Osteoblast (primary cell): ENCODE measurements around the gene CSNK1A1L. TPM values are rescaled to one million over a fixed set of nuclear protein-coding genes. Genes with fewer than 3 reads are reported as not detected.

Source experiments
- DNase-seq: peaks from one replicate; pipeline ENCODE4 v3.0.0; 2011; ENCODE audit warnings: low spot score, mixed read lengths; ENCODE audit not compliant: insufficient read length; ENCODE audit errors: missing footprints
- H2AFZ ChIP-seq: 2 replicates; pipeline ENCODE4 v1.6.0; 2011; ENCODE audit warnings: mild to moderate bottlenecking, low read length
- H3K27ac ChIP-seq: 2 replicates; pipeline ENCODE4 v1.5.1; 2011; ENCODE audit warnings: mild to moderate bottlenecking, low read depth, low read length, moderate library complexity
- H3K27me3 ChIP-seq: 2 replicates; pipeline ENCODE4 v1.6.0; 2012; ENCODE audit warnings: mild to moderate bottlenecking, control low read depth, inconsistent platforms, low read length, moderate library complexity; ENCODE audit not compliant: insufficient read depth
- H3K36me3 ChIP-seq: 2 replicates; pipeline ENCODE4 v1.5.1; 2011; ENCODE audit warnings: mild to moderate bottlenecking, low read length, control low read depth, moderate library complexity; ENCODE audit not compliant: insufficient read depth
- H3K4me1 ChIP-seq: 2 replicates; pipeline ENCODE4 v1.5.1; 2011; ENCODE audit warnings: mild to moderate bottlenecking, low read length, control low read depth, moderate library complexity; ENCODE audit not compliant: insufficient read depth
- H3K4me2 ChIP-seq: 2 replicates; pipeline ENCODE4 v1.6.0; 2011; ENCODE audit warnings: mild to moderate bottlenecking, low read length; ENCODE audit not compliant: insufficient read depth
- H3K4me3 ChIP-seq: fragments of 200-600 bp; sonication (generic); 3 replicates; pipeline ENCODE4 v1.5.1; 2012; ENCODE audit warnings: mild to moderate bottlenecking, low read length, inconsistent platforms; ENCODE audit not compliant: insufficient read depth
- H3K79me2 ChIP-seq: 2 replicates; pipeline ENCODE4 v1.6.0; 2012; ENCODE audit warnings: mild to moderate bottlenecking, low read length, control low read depth, inconsistent platforms; ENCODE audit not compliant: insufficient read depth
- H3K9me3 ChIP-seq: 2 replicates; pipeline ENCODE4 v1.5.1; 2011; ENCODE audit warnings: low read depth, low read length, control low read depth
- H4K20me1 ChIP-seq: 2 replicates; pipeline ENCODE4 v1.6.0; 2012; ENCODE audit warnings: mild to moderate bottlenecking, low read length, control low read depth; ENCODE audit not compliant: insufficient read depth
- CTCF ChIP-seq: IDR thresholded peaks from 2 replicates; pipeline ENCODE4 v1.5.1; 2011; ENCODE audit warnings: mild to moderate bottlenecking, low read depth, low read length, moderate library complexity; ENCODE audit errors: extremely low read depth
- total RNA-seq: library from RNA; depleted of rRNA; stranded (reverse); fragments of >200 nt; gene quantifications from 2 replicates; pipeline ENCODE4 v1.2.3, GENCODE V29; 2012

CSNK1A1L gene
- total RNA-seq, 1 donor: not detected

DNA sequence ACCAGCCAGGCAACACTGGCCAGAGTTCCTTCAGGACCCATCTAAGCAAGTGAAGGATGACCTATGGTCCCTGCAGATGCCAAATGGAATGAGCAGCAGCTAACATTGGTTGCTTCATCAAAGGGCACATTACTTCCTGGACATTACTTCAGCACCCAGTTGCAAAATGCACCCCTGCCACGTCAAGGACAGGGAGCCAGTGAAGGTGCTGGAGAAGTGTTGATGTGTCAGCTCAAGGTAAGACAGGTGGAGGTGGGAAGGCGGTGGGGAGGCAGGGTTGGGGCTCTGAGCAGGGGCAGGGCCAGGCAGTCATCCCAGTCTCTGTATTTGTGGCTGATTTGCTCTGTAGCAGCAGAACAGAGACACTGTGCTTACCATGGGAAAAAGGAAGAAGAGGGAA lies 14.6 kb downstream of the CSNK1A1L start:
- H3K36me3 ChIP-seq: no peaks in the 10 kb centered on the region
- no peak for DNase-seq
- H3K27ac ChIP-seq: no peak overlapping the region
- TF ChIP-seq CTCF: no peak
- H4K20me1 ChIP-seq: no peaks in the 10 kb centered on the region
- H3K27me3 ChIP-seq: no peaks in the 10 kb centered on the region
- no peaks in the 10 kb centered on the region for H3K9me3 ChIP-seq
- no peak overlapping the region for H2AFZ ChIP-seq
- no peaks in the 10 kb centered on the region for H3K4me1 ChIP-seq
- H3K4me2 ChIP-seq: no peak overlapping the region
- H3K4me3 ChIP-seq: no peak overlapping the region
- H3K79me2 ChIP-seq: no peaks in the 10 kb centered on the region

GRCh38 chr13:37089495-37089894 lies 16.0 kb downstream of the CSNK1A1L start:
- Histone ChIP-seq H3K79me2 (no peaks in the 10 kb centered on the region), H3K27me3 (no peaks in the 10 kb centered on the region), H3K4me1 (no peaks in the 10 kb centered on the region), H3K36me3 (no peaks in the 10 kb centered on the region), H3K9me3 (no peaks in the 10 kb centered on the region), H2AFZ (no peak overlapping the region), H3K4me2 (no peak overlapping the region), H3K4me3 (no peak overlapping the region), H4K20me1 (no peaks in the 10 kb centered on the region), H3K27ac (no peak overlapping the region)
- no peak for TF ChIP-seq CTCF
- DNase-seq: no peak

DNA sequence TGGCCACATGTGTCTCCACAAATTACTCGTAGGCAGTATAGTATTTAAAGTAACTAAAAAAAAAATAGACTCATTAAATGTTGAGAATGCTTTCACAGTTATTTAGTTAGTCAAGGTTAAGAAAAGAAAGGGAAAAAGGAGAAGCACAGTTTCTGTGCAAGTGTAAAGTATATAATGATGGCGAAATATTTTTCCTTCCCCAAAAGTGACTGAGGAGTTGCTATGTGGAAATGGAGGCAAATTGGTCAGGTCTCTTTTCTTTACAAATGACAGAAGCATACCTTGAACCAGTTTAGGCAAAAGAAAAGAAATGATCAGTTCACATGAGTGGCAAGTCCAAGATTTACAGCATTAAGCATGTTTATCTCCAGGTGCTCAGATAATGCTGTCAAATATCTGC lies 18.0 kb downstream of the CSNK1A1L start:
- Histone ChIP-seq H4K20me1 (no peaks in the 10 kb centered on the region), H3K4me3 (no peak overlapping the region), H3K27ac (no peak overlapping the region), H3K4me2 (no peak overlapping the region), H3K36me3 (no peaks in the 10 kb centered on the region), H2AFZ (no peak overlapping the region), H3K9me3 (no peaks in the 10 kb centered on the region), H3K4me1 (no peaks in the 10 kb centered on the region), H3K27me3 (no peaks in the 10 kb centered on the region), H3K79me2 (no peaks in the 10 kb centered on the region)
- no peak for DNase-seq
- TF ChIP-seq CTCF: no peak

DNA sequence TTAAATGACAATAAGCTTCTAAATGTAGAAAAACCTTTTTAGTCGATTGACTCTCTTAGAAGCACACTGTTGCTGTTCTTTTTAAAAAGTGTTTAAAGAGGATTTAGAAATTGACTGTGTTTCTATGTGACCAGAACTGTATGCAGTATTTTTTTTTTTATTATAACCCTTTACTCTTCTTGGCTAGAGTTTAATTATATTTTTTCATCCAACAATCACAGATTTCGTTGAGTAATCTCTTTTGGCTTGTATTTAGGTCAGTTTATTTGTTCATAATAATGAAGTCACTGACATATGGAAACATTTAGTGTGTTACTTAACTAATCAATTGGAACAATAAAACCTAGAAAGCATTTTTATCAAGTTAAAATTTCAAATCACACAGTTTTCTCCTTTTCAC lies 19.9 kb downstream of the CSNK1A1L start:
- H3K9me3 ChIP-seq: no peaks in the 10 kb centered on the region
- no peak overlapping the region for H2AFZ ChIP-seq
- H3K4me2 ChIP-seq: no peak overlapping the region

More for the DNA sequence above, 19.9 kb downstream of the CSNK1A1L start:
- Histone ChIP-seq H3K79me2 (no peaks in the 10 kb centered on the region), H3K4me1 (no peaks in the 10 kb centered on the region), H3K27me3 (no peaks in the 10 kb centered on the region), H3K4me3 (no peak overlapping the region), H3K36me3 (no peaks in the 10 kb centered on the region), H3K27ac (no peak overlapping the region), H4K20me1 (no peaks in the 10 kb centered on the region)
- TF ChIP-seq CTCF: no peak
- DNase-seq: no peak
